NCI-H345 (cell line): ENCODE results near the gene TSKS.
A peak's percentile ranks its signal among the peaks of the same experiment; 100 is the strongest.

ENCODE experiments used
- DNase-seq: peaks from one replicate; lab custom pipeline; 2025; lab: John Stamatoyannopoulos, UW

TSKS gene

DNA sequence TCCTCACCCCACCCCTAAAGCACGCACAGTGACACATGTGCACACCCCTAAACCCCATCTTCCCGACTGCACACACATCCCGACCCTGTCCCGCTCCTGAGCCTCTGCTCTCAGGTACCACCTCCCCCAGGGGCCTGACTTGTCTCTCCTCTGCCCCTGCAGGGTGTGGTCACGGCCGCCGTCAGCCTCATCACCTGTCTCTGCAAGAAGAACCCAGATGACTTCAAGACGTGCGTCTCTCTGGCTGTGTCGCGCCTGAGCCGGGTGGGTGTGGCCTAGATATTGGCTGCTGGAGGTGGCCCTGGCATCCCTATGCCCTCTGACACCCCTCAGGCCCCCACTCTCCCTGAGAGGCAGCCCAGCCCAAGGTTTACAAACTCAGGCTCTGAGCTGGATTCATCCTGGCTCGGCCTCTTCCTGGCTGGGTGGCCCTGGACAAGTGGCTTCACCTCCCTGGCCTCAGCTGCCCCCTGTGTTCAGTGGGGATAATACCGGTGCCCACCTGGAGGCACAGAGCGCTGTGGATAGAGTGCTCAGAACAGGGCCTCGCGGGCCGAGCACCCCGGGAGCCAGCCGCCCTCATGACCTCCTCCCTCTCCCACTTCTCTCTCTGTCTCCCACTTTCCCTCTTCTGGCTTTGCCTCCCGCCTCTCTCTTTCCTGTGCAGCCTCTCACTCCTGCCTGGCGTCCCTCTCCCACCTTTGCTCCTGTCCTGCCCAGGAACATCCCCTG lies 29.9 kb upstream of the TSKS start:
- DNase-seq, result no peak

DNA sequence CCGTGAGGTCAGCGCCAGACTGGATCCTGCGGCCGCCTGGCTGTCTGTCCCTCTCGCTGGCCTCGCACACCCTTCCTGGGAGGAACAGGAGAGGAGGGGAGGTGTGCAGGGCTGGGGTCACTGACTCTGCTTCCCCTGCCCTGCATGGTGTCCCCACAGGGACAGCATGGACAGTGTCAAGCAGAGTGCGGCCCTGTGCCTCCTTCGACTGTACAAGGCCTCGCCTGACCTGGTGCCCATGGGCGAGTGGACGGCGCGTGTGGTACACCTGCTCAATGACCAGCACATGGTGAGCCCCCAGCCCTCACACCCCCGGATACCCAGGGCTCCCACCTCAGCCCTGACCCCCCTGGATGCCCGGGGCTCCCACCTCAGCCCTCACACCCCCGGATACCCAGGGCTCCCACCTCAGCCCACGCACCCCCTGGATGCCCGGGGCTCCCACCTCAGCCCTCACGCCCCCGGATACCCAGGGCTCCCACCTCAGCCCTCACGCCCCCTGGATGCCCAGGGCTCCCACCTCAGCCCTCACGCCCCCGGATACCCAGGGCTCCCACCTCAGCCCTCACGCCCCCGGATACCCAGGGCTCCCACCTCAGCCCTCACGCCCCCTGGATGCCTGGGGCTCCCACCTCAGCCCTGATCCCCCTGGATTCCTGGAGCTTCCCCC lies 28.8 kb upstream of the TSKS start:
- DNase-seq, result no peak

DNA sequence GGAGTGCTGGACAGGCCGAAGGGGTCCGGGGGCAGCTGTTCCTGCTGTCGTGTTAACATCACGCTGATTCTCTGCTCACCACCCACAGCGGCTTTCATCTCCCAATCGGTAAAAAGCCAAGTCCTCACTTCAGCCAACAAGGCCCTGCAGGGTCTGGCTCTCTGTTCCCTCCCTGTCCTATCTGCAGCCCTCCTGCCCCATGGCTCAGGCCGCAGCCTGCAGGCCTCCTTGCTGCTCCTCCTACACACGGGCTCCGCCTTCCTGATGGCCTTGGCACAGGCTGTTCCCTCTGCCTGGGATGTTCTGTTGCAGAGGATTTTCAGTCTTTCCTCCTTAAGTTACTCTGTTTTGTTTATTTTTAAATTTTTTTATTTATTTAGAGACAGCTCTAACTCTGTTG lies 27.8 kb upstream of the TSKS start:
- DNase-seq, result no peak

DNA sequence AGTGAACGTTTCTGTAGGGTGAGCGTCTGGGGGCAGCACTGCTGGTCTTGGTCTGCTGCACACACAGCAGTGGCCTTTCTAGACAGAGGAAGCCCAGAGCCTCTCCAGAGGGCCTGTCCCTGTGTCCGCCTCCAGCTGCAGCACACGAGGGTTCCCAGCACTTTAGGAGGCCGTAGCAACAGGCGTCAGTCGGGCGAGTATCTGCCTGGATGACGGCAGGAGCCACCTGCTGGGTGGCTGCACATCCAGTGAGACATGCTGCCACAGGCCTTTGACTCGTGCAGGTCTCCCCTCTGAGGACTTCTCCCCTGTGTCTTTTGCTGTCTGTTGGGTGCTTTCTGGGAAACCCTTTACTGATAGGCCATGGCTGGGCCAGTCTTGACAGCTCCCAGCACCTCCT lies 25.8 kb upstream of the TSKS start:
- no peak for DNase-seq

DNA sequence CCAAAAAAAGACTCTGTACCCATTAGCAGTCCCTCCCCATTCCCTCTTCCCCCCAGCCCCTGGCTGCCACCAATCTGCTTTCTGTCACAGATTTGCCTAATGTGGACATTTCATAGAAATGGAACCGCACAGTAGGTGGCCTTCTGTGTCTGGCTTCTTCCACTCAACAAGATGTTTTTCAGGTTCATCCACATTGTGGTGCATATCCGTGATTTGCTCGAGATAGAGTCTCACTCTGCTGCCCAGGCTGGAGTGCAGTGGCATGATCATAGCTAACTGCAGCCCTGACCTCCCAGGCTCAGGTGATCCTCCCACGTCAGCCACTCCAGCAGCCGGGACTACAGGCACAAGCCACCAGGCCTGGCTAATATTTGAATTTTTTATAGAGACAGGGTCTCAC lies 24.6 kb upstream of the TSKS start:
- no peak for DNase-seq

DNA sequence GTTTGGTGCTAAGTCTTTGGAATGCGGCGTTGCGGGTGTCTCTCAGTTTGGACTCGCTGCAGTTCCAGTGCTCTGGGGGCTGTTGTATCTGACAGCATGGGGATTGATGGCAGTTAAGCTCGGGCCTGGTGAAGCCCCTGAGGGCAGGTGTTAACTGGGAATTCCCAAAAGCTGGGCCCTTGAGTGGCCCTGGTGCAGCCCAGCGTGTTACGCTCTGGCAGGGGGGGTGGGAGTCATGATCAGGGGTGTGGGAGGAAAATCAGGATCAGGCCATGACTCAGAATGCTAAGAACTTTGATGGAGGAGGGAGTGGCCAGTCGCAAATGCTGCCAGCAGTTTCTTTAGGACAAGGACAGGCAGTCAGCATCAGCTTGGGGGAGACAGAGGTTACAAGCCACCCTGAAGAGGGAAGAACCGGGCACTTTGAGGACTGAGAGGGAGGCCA lies 23.3 kb upstream of the TSKS start:
- no peak for DNase-seq

DNA sequence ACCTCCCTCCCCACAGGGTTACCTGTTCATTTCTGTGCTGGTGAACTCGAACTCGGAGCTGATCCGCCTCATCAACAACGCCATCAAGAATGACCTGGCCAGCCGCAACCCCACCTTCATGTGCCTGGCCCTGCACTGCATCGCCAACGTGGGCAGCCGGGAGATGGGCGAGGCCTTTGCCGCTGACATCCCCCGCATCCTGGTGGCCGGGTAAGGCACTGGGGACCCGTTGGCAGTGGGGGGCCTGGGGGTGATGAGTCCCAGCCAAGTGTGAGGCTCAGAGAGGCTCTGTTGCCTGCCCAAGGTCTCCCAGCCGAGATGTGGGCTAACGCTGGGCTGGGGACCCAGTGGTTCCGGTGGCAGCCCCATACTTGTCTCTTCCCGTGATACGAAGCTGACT lies 19.4 kb upstream of the TSKS start:
- no peak for DNase-seq

DNA sequence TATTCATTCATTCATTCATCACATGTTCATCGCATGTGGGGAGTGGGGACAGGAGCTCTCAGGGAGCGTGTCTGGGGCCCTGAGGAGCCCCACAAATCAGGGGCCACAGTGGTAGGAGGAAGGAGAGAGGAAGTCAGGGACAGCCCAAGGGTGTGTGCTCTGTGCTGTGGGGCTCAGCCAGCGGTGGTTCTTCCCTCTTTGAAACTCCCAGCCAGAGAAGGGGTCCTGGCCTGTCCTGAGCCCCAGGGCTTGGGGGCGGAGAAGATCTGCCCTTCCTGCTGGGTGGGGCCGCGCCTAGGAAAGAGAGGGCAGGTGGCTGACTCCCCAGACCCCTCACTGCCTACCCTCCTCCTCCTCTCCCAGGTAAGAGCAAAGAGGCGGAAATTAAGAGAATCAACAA lies 18.3 kb upstream of the TSKS start:
- no peak for DNase-seq

DNA sequence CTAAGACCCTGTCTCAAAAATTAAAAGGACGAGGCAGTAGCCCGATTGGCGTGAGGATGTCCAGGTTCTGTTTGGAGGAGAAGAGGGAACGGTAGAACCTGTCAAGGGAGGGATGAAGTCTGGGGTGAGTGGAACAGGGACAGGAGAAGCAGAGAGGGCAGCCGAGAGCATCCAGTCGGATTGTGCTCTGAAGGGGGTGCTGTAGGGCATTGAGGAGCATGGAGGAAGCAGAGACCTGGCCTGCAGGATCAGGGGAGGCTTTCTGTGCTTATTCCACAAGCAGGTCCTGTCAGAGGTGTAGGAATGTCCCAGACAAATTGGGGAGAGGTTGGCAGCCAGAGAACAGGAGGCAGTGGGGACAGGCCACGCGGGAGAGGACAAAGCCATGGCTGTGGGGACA lies 17.8 kb upstream of the TSKS start:
- no peak for DNase-seq

DNA sequence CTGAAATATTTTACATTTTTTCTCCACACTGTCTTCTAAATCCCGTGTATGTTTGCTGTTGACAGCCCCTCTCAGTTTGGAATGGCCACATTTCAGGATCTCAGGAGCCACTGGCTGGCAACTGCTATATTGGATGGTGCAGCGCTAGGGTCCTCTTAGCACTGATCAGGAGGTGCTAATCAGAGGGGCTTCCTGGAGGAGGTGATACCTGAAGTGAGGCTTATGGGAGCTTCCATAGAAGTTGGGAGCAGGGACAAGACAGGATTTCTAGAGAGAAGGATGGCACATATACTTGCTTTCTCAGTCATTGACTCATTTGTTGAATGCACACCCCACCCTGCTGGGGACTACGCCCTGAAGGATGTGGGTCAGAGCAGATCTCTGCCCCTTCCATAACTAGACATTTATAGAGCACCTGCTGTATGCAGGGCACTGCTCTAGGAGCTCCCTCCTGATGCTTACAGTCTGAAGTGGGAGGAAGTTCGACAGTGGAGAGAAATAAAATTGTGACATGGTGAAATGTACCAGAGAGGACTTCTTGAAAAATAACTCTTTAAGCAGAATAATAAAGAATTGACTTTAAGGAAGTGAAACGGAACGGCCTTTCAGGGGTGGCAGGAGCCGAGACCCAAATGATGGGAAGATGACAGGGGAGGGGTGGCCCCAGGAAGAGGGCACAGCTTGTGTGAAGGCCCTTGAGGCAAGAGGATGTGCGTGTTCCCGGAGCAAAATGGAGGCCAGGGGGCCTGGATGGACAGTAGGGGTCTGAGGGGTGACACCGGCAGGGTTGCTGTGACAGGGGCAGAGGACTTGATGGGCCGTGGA lies 16.8 kb upstream of the TSKS start:
- DNase-seq, result no peak

DNA sequence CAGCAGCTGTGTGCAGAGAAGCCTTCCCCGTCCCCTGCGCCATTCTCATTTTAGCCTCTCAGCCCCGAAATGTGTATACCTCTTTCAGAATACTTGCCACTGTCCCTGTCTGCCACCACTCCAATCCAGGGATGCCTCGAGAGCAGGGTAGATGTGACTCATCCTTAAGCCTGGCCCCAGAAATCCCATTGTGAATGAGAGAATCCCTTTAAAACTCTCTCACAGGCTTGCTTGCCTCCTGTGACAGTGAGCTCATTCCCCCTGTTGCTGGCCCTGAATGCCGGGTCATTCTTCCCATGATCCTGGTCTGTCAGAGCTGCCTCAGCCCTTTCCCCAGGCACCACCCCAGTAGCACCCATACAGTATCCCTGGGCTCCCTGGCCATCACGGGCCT lies 13.3 kb upstream of the TSKS start:
- no peak for DNase-seq

DNA sequence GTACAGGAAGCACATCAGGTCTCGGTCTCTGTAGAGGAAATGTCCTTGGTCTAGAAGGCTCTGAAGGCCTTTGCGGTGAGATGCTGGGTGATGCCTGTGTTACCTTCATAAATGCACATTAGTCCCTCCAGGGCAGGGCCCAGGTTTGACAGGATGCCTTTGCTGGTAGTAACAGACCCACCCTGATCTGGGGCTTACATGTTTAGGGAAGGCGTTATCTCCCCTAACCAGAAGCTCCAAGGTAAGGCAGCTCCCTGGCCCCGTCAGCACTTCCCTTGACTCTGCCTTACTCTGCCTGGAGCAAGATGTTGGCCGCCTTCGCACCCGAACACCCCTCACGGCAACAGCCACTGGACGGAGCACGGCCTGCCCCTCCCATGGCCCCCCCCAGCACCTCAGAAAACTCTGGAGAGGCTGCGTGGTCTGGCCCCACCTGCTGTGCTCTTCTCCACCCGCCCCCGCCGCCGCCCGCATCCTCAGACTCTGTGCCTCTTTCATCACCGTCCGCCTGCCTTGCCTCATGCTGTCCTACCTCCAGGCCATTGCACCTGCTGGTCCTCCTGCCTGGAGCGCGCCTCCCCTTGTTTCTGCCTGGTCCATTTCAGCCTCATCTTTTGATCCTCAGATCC lies 12.8 kb upstream of the TSKS start:
- no peak for DNase-seq

DNA sequence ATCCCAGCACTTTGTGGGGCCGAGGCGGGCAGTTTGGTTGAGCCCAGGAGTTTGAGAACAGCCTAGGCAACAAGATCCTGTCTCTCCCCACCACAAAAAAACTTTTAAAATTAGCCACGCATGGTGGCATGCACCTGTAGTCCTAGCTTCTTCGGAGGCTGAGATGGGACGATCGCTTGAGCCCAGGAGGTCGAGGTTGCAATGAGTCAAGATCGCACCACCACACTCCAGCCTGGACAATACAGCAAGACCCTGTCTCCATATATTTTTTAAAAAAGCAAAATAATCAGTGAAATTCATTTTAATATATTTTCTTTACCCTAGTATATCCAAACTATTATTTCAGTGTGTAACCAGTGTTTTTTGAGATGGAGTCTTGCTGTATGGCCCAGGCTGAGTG lies 11.9 kb upstream of the TSKS start:
- DNase-seq, result no peak

DNA sequence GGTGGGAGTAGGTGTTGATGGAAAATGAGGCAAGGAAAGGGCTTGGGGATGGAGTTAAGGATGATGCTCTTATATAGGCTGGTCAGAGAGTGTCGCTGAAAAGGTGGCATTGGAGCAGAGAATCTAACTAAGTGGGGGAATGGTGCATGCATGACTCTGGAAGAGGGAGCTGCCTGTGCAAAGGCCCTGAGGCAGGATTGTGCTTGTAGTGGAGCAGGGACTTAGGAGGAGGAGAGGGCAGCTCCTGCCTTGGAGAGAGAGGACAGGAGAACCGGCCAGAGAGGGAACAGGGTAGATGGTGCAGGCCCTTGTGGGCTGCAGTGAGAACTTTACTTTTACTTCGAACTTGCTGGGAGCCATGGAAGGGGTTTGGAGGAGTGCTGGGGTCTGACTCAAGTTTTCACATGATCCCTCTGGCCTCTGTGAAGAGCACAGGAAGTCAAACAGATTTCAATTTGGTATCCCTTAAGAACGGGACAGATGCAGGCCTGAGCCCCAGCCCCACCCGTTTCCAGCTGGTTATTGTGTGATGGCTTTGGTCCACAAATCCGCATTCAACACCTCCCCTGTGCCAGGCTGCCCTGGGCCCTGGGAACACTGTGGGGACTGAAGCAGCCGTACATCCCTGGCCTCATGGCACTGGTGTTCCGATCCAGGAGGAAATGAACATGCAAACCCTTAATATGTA lies 10.7 kb upstream of the TSKS start:
- no peak for DNase-seq

DNA sequence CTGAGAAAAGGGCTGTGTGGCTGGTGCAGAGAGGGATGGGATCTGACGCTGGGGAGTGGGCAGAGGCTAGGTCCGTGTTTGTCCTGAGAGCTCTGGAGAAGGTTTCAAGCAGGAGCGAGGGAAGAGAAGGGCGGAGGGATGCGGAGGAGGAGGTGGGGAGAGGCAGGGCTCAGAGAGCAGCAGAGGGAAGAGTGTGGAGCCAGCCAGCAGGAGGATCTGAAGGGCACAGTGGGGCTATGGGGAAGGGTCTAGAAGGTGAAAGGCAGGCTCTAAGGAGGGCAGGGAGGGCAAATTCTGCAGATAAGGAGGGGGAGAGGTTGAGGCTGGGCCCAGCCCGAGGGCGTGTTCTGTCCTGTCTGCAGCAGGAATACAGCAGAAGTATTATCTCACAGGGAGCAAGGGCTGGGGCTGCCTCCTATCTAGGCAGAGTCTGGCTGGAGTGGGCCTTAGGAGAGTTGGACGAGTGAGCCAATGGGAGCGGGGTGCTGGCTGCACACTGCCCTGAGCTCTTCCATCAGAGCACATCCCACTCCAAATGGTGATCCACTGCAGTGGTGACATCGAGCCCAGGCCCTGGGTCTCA lies 9.8 kb upstream of the TSKS start:
- no peak for DNase-seq

DNA sequence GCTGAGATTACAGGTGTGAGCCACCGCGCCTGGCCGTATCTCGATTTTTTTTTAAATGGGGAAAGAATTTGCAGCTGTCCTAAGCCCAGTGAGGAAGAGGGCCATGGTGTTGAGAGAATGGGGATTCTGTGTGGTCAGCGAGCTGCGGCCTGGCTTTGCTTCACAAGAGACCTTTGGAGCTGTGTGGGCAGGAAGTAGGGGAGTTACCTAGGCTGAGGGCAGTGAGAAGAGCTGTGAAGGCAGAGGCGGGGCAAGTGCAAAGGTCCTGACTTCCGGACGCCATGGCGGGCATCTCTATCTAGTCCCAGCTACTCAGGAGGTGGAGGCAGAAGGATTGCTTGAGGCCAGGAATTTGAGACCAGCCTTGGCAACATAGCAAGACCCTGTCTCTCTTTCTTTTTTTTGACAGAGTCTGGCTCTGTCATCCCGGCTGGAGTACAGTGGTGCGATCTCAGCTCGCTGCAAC lies 8.6 kb upstream of the TSKS start:
- DNase-seq, result no peak

DNA sequence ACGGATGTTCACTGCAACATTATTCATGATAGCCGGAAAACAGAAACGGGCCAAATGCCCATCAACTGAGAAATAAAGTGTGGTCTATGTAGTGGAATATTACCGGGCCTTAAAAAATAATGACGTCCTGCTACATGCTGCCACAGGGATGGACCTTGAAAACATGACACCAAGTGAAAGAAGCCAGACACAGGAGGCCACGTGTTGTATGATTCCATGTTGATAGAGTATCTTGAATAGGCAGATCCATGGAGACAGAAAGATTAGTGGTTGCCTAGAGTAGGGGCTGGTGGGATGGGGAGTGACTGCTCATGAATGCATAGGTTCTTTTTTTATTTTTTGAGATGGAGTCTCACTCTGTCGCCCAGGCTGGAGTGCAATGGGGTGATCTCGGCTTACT lies 7.4 kb upstream of the TSKS start:
- no peak for DNase-seq

DNA sequence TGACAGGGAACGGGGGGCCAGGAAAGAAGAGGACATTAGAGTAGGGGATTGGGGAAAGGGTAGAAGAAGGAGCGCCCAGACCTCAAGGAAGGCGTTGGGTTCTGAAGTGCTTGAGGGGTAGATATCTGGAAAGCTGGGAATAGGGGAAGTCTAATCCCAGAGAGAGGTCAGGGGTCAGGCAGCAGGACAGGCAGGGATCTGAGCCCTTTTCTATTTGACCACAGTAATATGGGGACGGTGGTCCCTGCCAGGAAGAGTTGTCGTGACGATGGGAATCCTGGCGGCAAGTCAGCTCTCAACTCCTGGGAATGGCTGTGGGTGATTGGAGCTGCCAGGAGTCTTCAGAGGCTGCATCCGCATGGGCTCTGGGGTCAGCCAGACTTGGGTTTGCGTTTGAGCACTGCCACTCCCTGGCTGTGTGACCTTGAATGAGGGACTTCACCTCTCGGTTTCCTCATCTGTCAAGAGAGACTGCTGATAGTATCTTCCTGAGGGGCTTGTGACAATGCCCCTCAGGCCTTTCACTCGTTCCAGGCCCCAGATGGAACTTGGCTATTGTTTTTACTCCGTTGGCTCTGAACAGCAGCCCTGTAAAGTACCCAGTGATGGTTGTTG lies 5.0 kb upstream of the TSKS start:
- DNase-seq, result no peak

DNA sequence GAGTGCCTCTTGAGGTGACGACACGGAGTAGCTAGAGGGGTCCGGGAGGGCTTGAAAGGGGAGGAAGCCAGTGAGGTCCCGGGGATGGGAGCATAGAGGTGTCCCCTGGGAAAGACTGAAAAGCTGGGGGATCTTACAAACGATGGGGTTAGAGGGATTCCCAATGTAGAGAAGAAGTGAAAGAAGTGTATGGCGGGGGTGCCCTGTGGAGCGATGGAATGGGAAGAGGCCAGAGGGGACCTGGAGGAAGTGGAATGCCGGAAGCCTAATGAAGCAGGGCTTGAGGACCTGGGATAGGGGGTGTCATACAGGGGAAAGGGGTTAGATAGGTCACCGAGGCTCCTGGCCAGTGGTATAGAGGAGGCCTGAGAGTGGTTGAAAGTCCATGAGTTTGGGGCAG lies 4.3 kb upstream of the TSKS start:
- DNase-seq, result no peak

DNA sequence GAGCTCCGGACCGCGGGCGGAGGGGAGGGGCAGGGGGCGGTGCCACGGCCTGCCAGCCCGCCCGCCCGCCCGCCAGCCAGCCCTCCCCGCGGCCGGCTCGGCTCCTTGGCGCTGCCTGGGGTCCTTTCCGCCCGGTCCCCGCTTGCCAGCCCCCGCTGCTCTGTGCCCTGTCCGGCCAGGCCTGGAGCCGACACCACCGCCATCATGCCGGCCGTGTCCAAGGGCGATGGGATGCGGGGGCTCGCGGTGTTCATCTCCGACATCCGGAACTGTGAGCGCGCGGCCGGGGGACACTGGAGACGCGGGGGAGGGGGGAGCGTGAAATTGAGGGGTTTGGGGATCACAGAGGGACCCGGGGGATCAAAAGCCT lies 3.8 kb upstream of the TSKS start, which contains the start of gene AP2A1:
Gene AP2A1, plus strand, starts transcription at position 72 of the 370 bp plus-strand sequence. Its CDS starts 133 bp downstream, at position 205.
- DNase-seq, result peak; percentile 31
